Gastrocnemius medialis (tissue), 4 donors: ENCODE measurements around the gene PRKCZ.

Experiments
- CTCF ChIP-seq, 5 experiments: fragments of 450-650 bp in 3 of 5; fragments of 200-600 bp in 2 of 5; sonication (generic) in 2 of 5; IDR thresholded peaks in 4 of 5; conservative IDR thresholded peaks in 1 of 5; 1 replicate in 4 of 5; 2 replicates in 1 of 5; pipeline ENCODE4 v1.5.1; 2016 to 2019; ENCODE audit warnings: antibody characterized with exemption in 5 of 5, mild to moderate bottlenecking in 3 of 5, moderate library complexity in 3 of 5
- POLR2A ChIP-seq, 2 donors: fragments of 450-650 bp; IDR thresholded peaks; one replicate each; pipeline ENCODE4 v1.6.1; 2017; ENCODE audit warnings: antibody characterized with exemption in 2 of 2, mild to moderate bottlenecking in 2 of 2, moderate library complexity in 2 of 2

- no peak for TF ChIP-seq CTCF (IDR thresholded peaks at IDR 0.05 in 4 of 5, conservative IDR thresholded peaks at IDR 0.05 in 1 of 5)
- no peak for TF ChIP-seq POLR2A (IDR thresholded peaks at IDR 0.05)
Observed at GRCh38 chr1:2004856-2005255, 45.4 kb upstream of the PRKCZ start.
